SK-N-SH treated with all-trans-retinoic acid at 6 μM for 48 hours (cell line): ENCODE results near the gene ETS1.

Source experiments
- ATAC-seq: fragments of 200-7000 bp; cut with Tn5 transposase; 3 replicates; pipeline ENCODE4 v1.9.1; 2020; ENCODE audit warnings: mild to moderate bottlenecking, moderate library complexity
- ARNTL ChIP-seq: fragments of 450-650 bp; formaldehyde crosslinking; IDR thresholded peaks from 2 replicates; pipeline ENCODE4 v1.5.0; 2020; ENCODE audit warnings: low read depth, mild to moderate bottlenecking, moderate library complexity, borderline replicate concordance
- CSDC2 ChIP-seq: fragments of 250-450 bp; sonication (Bioruptor Pico); IDR thresholded peaks from 2 replicates; pipeline ENCODE4 v1.5.0; 2020; ENCODE audit warnings: mild to moderate bottlenecking, moderate library complexity
- CSRNP3 ChIP-seq: fragments of 250-450 bp; sonication (Bioruptor Pico); IDR thresholded peaks from 2 replicates; pipeline ENCODE4 v1.5.1; 2021; ENCODE audit warnings: mild to moderate bottlenecking, moderate library complexity
- GLIS3 ChIP-seq: fragments of 250-450 bp; sonication (Bioruptor Pico); IDR thresholded peaks from 2 replicates; pipeline ENCODE4 v1.5.0; 2020; ENCODE audit warnings: mild to moderate bottlenecking, moderate library complexity
- ISL1 ChIP-seq: fragments of 250-450 bp; sonication (Bioruptor Pico); IDR thresholded peaks from 2 replicates; pipeline ENCODE4 v2.1.2; 2022; ENCODE audit warnings: mild to moderate bottlenecking, moderate library complexity
- OSR1 ChIP-seq: fragments of 250-450 bp; sonication (Bioruptor Pico); IDR thresholded peaks from 2 replicates; pipeline ENCODE4 v1.8.0; 2022; ENCODE audit warnings: moderate library complexity, mild to moderate bottlenecking, inconsistent platforms
- PPARA ChIP-seq: fragments of 250-450 bp; sonication (Bioruptor Pico); IDR thresholded peaks from 2 replicates; pipeline ENCODE4 v1.5.0; 2020; ENCODE audit warnings: mild to moderate bottlenecking, borderline replicate concordance
- RARB ChIP-seq: fragments of 250-450 bp; sonication (Bioruptor Pico); IDR thresholded peaks from 2 replicates; pipeline ENCODE4 v1.8.0; 2021; ENCODE audit warnings: mild to moderate bottlenecking, moderate library complexity
- TOX ChIP-seq: fragments of 250-450 bp; sonication (Bioruptor Pico); IDR thresholded peaks from 2 replicates; pipeline ENCODE4 v1.8.0; 2021; ENCODE audit warnings: mild to moderate bottlenecking, moderate library complexity, borderline replicate concordance
- ZFP3 ChIP-seq: fragments of 250-450 bp; sonication (Bioruptor Pico); IDR thresholded peaks from 2 replicates; pipeline ENCODE4 v1.5.0; 2020; ENCODE audit warnings: mild to moderate bottlenecking, moderate library complexity
- ZNF565 ChIP-seq: fragments of 450-650 bp; formaldehyde crosslinking; conservative IDR thresholded peaks from 2 replicates; pipeline ENCODE4 v1.5.0; 2020; ENCODE audit warnings: low read depth, mild to moderate bottlenecking, moderate library complexity
- ZNF70 ChIP-seq: fragments of 450-650 bp; formaldehyde crosslinking; IDR thresholded peaks from 2 replicates; pipeline ENCODE4 v1.5.0; 2020; ENCODE audit warnings: mild to moderate bottlenecking, moderate library complexity
- ZNF8 ChIP-seq: fragments of 450-650 bp; formaldehyde crosslinking; IDR thresholded peaks from 2 replicates; pipeline ENCODE4 v1.5.0; 2020; ENCODE audit warnings: mild to moderate bottlenecking, moderate library complexity
- TF ChIP-seq, protein P1 (sequence below): fragments of 250-450 bp; sonication (Bioruptor Pico); IDR thresholded peaks from 2 replicates; pipeline ENCODE4 v1.5.1; 2020; ENCODE audit warnings: low read depth, mild to moderate bottlenecking, moderate library complexity
- TF ChIP-seq, protein P2 (sequence below): fragments of 250-450 bp; sonication (Bioruptor Pico); IDR thresholded peaks from 2 replicates; pipeline ENCODE4 v1.8.0; 2020; ENCODE audit warnings: mild to moderate bottlenecking, moderate library complexity, borderline replicate concordance
- TF ChIP-seq, protein P3 (sequence below): fragments of 250-450 bp; sonication (Bioruptor Pico); IDR thresholded peaks from 2 replicates; pipeline ENCODE4 v1.5.0; 2020; ENCODE audit warnings: mild to moderate bottlenecking, moderate library complexity

Gene ETS1

GRCh38 chr11:128437136-128437535 lies 150.2 kb downstream of the ETS1 start:
- ATAC-seq: no peak
- no peak for TF ChIP-seq ZNF565 (CRISPR knock-in tag)
- TF ChIP-seq, protein P1, sequence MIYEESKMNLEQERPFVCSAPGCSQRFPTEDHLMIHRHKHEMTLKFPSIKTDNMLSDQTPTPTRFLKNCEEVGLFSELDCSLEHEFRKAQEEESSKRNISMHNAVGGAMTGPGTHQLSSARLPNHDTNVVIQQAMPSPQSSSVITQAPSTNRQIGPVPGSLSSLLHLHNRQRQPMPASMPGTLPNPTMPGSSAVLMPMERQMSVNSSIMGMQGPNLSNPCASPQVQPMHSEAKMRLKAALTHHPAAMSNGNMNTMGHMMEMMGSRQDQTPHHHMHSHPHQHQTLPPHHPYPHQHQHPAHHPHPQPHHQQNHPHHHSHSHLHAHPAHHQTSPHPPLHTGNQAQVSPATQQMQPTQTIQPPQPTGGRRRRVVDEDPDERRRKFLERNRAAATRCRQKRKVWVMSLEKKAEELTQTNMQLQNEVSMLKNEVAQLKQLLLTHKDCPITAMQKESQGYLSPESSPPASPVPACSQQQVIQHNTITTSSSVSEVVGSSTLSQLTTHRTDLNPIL (CRISPR knock-in tag): no peak
- TF ChIP-seq PPARA: no peak
- TF ChIP-seq RARB (CRISPR knock-in tag): no peak
- TF ChIP-seq CSRNP3 (CRISPR knock-in tag): no peak
- no peak for TF ChIP-seq ZFP3 (CRISPR knock-in tag)
- TF ChIP-seq, protein P2, sequence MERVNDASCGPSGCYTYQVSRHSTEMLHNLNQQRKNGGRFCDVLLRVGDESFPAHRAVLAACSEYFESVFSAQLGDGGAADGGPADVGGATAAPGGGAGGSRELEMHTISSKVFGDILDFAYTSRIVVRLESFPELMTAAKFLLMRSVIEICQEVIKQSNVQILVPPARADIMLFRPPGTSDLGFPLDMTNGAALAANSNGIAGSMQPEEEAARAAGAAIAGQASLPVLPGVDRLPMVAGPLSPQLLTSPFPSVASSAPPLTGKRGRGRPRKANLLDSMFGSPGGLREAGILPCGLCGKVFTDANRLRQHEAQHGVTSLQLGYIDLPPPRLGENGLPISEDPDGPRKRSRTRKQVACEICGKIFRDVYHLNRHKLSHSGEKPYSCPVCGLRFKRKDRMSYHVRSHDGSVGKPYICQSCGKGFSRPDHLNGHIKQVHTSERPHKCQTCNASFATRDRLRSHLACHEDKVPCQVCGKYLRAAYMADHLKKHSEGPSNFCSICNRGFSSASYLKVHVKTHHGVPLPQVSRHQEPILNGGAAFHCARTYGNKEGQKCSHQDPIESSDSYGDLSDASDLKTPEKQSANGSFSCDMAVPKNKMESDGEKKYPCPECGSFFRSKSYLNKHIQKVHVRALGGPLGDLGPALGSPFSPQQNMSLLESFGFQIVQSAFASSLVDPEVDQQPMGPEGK: no peak
- TF ChIP-seq ISL1 (CRISPR knock-in tag): no peak
- TF ChIP-seq ZNF8 (CRISPR knock-in tag): no peak
- TF ChIP-seq, all 23 proteins: peak for 0

GRCh38 chr11:128434818-128435217 lies 152.5 kb downstream of the ETS1 start:
- TF ChIP-seq, protein P3, sequence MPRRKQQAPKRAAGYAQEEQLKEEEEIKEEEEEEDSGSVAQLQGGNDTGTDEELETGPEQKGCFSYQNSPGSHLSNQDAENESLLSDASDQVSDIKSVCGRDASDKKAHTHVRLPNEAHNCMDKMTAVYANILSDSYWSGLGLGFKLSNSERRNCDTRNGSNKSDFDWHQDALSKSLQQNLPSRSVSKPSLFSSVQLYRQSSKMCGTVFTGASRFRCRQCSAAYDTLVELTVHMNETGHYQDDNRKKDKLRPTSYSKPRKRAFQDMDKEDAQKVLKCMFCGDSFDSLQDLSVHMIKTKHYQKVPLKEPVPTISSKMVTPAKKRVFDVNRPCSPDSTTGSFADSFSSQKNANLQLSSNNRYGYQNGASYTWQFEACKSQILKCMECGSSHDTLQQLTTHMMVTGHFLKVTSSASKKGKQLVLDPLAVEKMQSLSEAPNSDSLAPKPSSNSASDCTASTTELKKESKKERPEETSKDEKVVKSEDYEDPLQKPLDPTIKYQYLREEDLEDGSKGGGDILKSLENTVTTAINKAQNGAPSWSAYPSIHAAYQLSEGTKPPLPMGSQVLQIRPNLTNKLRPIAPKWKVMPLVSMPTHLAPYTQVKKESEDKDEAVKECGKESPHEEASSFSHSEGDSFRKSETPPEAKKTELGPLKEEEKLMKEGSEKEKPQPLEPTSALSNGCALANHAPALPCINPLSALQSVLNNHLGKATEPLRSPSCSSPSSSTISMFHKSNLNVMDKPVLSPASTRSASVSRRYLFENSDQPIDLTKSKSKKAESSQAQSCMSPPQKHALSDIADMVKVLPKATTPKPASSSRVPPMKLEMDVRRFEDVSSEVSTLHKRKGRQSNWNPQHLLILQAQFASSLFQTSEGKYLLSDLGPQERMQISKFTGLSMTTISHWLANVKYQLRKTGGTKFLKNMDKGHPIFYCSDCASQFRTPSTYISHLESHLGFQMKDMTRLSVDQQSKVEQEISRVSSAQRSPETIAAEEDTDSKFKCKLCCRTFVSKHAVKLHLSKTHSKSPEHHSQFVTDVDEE (CRISPR knock-in tag): no peak
- TF ChIP-seq CSRNP3 (CRISPR knock-in tag): no peak
- TF ChIP-seq, protein P1 (CRISPR knock-in tag): no peak
- ATAC-seq: no peak

GRCh38 chr11:128434411-128434810 lies 152.9 kb downstream of the ETS1 start:
- TF ChIP-seq CSDC2 (no peak), CSRNP3 (CRISPR knock-in tag) (no peak), GLIS3 (CRISPR knock-in tag) (no peak), TOX (CRISPR knock-in tag) (no peak), OSR1 (CRISPR knock-in tag) (no peak), ZNF565 (CRISPR knock-in tag) (no peak), ARNTL (CRISPR knock-in tag) (no peak), ZNF70 (CRISPR knock-in tag) (no peak), PPARA (no peak), ISL1 (CRISPR knock-in tag) (no peak)
- TF ChIP-seq, protein P1 (CRISPR knock-in tag): no peak

More at GRCh38 chr11:128434411-128434810, 152.9 kb downstream of the ETS1 start:
- no peak for ATAC-seq
